HEK293T (cell line): ENCODE data around the gene SLC35A2.

Experiments used
- ARNT ChIP-seq: fragments of 450-650 bp; IDR thresholded peaks from 2 replicates; pipeline ENCODE4 v1.6.1; 2017; ENCODE audit warnings: mild to moderate bottlenecking
- BHLHE40 ChIP-seq: fragments of 450-650 bp; IDR thresholded peaks from 2 replicates; pipeline ENCODE4 v1.6.1; 2016; ENCODE audit warnings: mild to moderate bottlenecking, moderate library complexity, borderline replicate concordance
- HDGF ChIP-seq: fragments of 450-650 bp; IDR thresholded peaks from 2 replicates; pipeline ENCODE4 v1.6.1; 2017; ENCODE audit warnings: antibody characterized with exemption, borderline replicate concordance
- ZNF384 ChIP-seq: fragments of 450-650 bp; IDR thresholded peaks from 2 replicates; pipeline ENCODE4 v1.6.1; 2016

DNA sequence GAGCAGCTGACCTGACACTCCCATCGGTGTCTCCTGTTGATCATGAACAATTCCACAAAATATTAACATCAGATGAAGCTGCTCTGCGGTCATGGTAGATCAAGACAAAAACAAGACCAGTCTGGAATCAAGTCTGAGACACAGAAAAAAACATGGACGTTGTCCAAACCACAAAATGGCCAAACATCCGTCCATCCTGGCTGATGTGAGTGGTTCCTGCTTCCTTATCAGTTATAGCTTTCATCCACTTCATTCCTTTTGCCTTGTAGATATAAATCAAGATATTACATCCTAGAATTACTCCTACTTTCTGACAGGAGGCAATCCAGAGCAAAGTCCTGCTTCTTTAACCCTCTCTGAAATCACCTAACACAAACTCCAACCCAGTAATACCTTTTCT, 47.2 kb downstream of the SLC35A2 start:
- TF ChIP-seq ARNT, result no peak
- TF ChIP-seq BHLHE40, result no peak
- TF ChIP-seq ZNF384, result no peak
- TF ChIP-seq HDGF, result no peak
